ENCODE measurements around the gene TUBA4A.

Gene TUBA4A

DNA sequence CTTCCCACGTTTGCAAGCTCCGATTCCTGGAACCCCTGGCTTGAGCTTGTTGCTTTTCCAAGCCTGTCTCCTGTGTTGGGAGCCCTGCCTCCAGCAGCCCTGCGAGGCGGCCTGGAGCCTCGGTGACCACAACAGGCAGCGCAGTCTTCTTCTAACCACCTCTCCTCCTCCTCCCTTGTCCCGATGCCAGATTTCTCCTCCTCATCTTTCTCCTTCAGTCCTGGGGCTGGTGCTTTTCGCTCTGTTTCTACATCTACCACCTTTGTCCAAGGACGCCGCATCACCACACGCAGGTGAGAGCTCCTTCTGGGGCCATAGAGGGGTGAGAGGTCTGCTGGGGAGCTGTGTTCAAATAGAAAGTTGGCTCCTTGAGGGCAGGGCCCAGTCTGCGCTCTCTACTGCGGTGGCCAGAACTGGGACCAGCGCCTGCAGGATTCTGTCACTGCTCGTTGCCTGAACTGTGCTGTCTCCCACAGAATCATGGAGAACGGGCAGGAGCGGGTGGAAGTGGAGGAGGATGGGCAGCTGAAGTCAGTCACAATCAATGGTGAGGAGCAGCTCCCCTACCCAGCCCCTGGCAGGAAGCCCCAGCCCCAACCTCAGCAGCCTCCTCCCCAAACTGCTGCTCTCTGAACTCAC, 29.3 kb upstream of the TUBA4A start:
- TF ChIP-seq, protein P1, sequence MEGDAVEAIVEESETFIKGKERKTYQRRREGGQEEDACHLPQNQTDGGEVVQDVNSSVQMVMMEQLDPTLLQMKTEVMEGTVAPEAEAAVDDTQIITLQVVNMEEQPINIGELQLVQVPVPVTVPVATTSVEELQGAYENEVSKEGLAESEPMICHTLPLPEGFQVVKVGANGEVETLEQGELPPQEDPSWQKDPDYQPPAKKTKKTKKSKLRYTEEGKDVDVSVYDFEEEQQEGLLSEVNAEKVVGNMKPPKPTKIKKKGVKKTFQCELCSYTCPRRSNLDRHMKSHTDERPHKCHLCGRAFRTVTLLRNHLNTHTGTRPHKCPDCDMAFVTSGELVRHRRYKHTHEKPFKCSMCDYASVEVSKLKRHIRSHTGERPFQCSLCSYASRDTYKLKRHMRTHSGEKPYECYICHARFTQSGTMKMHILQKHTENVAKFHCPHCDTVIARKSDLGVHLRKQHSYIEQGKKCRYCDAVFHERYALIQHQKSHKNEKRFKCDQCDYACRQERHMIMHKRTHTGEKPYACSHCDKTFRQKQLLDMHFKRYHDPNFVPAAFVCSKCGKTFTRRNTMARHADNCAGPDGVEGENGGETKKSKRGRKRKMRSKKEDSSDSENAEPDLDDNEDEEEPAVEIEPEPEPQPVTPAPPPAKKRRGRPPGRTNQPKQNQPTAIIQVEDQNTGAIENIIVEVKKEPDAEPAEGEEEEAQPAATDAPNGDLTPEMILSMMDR (IDR thresholded peaks at IDR 0.05), result no peak

DNA sequence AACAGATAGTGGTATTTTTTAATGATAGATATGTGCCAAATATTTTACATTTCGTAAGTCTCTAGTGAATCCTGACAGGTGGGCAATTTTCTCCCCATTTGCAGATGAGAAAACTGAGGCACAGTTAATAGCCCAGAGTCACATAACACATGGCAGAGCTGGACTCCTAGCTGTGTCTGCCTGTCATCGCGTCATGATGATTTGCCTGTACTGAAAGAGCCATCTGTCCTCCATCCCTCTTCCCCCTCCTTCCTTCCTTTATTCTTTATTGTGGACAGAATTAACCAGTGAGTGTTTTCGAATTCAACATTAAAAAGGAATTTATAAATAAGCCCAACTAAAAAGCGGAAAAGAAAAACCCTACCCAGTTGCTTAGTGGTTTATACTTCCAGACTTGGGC, 28.7 kb upstream of the TUBA4A start:
- TF ChIP-seq, protein P1 (IDR thresholded peaks at IDR 0.05), result no peak

DNA sequence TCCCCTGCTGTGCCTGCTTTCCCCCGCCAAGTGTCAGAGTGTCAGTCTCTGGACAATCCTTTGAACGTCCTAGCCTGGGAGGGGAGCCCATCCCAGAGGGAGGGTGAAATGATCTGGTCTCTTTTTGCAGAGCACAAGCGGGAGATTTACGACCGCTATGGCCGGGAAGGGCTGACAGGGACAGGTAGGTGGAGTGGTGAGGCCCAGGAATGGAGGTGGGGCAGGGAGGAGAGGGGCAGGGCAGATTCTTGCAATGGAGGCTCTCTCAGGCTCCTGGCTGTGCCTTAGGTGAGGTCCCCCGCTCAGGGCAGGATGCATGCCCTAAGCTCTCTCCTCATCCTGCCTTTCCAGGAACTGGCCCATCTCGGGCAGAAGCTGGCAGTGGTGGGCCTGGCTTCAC, 27.9 kb upstream of the TUBA4A start:
- TF ChIP-seq, protein P1 (IDR thresholded peaks at IDR 0.05), result no peak

DNA sequence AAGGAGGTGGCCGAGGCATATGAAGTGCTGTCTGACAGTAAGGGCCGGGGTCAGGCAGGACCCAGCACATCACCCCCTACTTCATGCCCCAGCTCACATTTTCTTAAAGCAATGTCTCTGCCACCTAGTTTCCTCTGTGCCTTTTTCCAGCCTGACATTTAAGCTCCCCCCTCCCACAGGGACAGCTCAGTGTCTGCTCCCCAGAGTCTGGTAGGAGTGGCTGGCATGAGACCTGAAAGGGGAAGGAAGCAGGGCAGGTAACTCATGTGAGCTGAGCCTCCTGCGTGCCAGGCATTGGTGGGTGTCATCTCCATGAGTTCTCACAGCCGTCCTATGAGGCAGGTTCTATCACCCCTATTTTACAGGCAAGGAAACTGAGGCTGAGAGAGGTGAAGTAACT, 26.9 kb upstream of the TUBA4A start:
- TF ChIP-seq, protein P1 (IDR thresholded peaks at IDR 0.05), result no peak

DNA sequence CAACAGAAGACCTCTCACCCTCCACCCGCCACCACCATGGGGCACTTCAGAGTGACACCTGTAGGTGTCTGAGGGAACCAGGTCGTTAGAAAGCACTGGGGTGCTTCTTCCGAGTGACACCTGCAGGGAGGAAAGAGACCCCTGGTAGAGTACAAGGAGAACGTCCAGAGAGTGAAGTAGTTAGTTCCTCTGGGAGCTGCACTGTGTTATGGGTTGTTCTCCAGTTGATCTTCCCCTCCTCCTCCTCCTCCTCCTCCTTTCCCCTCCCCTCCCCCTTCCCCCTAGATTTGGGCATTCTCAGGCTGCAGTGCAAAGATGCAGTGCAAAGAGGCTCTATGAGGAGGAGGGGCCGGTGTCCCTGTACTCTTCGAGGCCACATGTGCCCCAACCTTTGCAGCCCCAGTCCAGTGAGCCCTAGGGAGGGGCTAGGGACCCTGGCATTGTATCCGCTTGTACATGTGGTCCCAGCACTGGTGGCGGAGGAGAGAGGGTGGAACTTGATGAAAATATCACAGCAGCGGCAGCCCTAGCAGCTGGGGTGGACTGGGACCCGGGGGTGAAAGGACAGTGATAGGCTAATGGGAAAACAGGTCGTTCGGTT, 26.3 kb upstream of the TUBA4A start:
- TF ChIP-seq, protein P1 (IDR thresholded peaks at IDR 0.05), result no peak

DNA sequence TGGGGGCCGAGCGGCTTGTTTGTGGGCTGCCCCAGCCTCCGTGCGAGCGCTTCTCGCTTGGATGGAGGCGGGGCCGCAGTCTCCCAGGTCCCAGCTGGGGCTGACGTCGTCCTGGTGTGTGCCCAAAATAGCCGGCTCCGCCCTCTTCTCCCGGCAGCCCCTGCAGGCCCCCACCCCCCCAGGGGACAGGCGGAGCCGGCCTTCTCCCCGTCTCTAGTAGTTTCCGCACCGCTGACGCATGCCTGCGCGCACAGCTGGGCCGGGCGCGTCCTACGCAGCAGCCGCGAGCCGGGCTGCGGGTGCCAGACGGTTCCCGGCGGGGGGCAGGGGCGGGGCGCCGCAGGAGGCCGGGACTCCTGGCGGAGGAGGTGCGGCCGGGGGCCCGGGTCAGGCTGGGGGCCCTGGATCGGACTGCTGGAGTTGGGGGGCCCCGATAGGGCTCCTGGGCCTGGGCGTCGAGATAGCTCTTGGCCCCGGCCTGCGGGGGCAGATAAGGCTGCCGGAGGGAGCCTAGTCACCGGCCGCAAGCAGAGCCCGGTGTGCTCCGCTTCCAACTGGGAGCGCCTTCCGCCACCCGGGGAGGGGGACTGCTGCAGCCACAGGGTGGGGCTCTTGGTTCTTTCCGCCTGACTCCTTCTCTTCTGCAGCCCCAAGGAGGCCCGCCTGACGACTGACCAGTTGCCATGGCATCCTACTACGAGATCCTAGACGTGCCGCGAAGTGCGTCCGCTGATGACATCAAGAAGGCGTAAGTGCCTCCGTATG, 25.6 kb upstream of the TUBA4A start, which contains the start of gene DNAJB2:
TSS of gene DNAJB2 (plus strand) at position 216 of the 765 bp plus-strand sequence. CDS start at position 684, 468 bp downstream.
- TF ChIP-seq, protein P1 (IDR thresholded peaks at IDR 0.05), result no peak

DNA sequence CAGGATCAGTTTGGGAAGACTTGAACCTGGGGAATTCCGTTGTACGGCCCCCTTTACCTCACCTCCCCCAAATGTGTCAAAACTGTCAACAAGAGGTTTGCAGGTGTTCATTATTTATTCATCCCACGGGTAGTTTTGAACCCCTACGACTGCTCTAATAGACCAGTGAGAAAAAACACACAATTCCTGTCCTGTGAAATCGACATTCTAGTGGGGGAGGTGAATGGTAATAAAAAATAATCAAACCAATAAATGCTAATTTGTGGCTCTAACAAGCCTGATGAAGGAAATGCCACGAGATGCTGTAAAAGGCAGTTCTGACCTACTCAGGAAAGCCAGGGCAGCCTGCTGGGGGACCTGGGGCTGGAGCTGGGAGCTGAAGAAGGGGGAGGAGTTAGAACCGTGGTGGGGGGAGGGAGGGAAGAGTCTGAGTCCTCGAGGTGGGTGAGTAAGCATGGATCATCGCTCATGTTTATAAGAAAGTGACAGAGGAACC, 25.0 kb upstream of the TUBA4A start:
- TF ChIP-seq, protein P1 (IDR thresholded peaks at IDR 0.05), result no peak
